Measurements from ENCODE around the gene PNMA1.

- no peak for TF ChIP-seq ATF3 (IDR thresholded peaks at IDR 0.05)
- no peak for TF ChIP-seq CTCF (IDR thresholded peaks at IDR 0.05 in 2 of 3, conservative IDR thresholded peaks at IDR 0.05 in 1 of 3; ENCODE audit: borderline replicate concordance in 1 of 3, insufficient read depth in 1 of 3, low read depth in 2 of 3, low read length in 2 of 3)
Observed at GRCh38 chr14:73723406-73723796, 9.2 kb upstream of the PNMA1 start.

All from HCT116 (cell line).